Lower leg skin (tissue), 4 donors: ENCODE data around the gene HRCT1. TPM values are rescaled to one million over a fixed set of nuclear protein-coding genes. Genes with fewer than 3 reads are reported as not detected.

ENCODE experiments used
- DNase-seq, 2 donors: peaks; one replicate each; pipeline ENCODE4 v3.0.0-alpha.2; 2019; ENCODE audit warnings: low spot score in 2 of 2
- H3K4me3 ChIP-seq: fragments of 200-600 bp; sonication (generic); 2 replicates; pipeline ENCODE4 v1.5.1; 2017; ENCODE audit warnings: mild to moderate bottlenecking, low read depth; ENCODE audit not compliant: poor library complexity, severe bottlenecking
- POLR2A ChIP-seq, 2 donors: fragments of 450-650 bp; IDR thresholded peaks; one replicate each; pipeline ENCODE4 v1.6.1; 2016 to 2017; ENCODE audit warnings: antibody characterized with exemption in 2 of 2, mild to moderate bottlenecking in 1 of 2, moderate library complexity in 1 of 2
- WGBS, 2 donors: methylation state at CpG; one replicate each; pipeline ENCODE4 v1.1.5; 2018; 5-methylcytosine and 5-hydroxymethylcytosine counted together
- intact Hi-C: fragments of 100-400 bp; cut with DNase I; formaldehyde crosslinking; loops from one replicate; pipeline ENCODE4 v1.15.0; 2023; ENCODE audit warnings: low total_unique reads
- total RNA-seq, 4 donors: library from RNA; depleted of rRNA; stranded (reverse); fragments of >200 nt; gene quantifications; one replicate each; pipeline ENCODE4 v1.1.0, GENCODE V29; 2016
- TF ChIP-seq, protein P1 (sequence below), 3 donors: fragments of 450-650 bp; IDR thresholded peaks; one replicate each; pipeline ENCODE4 v1.5.1; 2016; ENCODE audit warnings: antibody characterized with exemption in 3 of 3, mild to moderate bottlenecking in 3 of 3, moderate library complexity in 2 of 3

The HRCT1 gene
- total RNA-seq, 4 donors from 2014 or later = 1.1 to 5.7 (median 3.9) TPM

DNA sequence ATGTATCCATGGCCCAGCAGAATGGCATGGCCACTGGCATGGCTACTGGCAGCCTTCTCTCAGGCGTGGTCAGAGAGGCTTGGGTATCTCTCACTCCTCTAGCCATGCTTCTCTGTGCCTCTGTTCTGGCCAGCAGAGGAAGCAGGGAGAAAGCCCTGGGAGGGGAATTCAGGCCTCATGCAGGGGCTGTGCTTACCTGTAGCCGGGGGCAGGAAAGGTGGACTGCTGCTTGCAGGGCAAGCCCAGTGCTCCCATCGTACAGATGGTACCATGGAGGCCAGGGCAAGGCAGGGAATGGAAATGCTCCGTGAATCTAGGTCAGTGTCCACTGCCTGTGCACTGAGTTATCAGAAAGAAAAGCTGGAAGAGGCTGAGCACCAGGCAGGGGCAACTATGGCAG lies 38.5 kb upstream of the HRCT1 start:
- no peak for DNase-seq
- 78 to 96% methylated on average over 4 of the region's 4 CpGs for WGBS, 2 donors
- intact Hi-C loops = no loop called here
- H3K4me3 ChIP-seq = no peak overlapping the region
- TF ChIP-seq POLR2A (IDR thresholded peaks at IDR 0.05) = no peak
- TF ChIP-seq, protein P1, sequence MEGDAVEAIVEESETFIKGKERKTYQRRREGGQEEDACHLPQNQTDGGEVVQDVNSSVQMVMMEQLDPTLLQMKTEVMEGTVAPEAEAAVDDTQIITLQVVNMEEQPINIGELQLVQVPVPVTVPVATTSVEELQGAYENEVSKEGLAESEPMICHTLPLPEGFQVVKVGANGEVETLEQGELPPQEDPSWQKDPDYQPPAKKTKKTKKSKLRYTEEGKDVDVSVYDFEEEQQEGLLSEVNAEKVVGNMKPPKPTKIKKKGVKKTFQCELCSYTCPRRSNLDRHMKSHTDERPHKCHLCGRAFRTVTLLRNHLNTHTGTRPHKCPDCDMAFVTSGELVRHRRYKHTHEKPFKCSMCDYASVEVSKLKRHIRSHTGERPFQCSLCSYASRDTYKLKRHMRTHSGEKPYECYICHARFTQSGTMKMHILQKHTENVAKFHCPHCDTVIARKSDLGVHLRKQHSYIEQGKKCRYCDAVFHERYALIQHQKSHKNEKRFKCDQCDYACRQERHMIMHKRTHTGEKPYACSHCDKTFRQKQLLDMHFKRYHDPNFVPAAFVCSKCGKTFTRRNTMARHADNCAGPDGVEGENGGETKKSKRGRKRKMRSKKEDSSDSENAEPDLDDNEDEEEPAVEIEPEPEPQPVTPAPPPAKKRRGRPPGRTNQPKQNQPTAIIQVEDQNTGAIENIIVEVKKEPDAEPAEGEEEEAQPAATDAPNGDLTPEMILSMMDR (IDR thresholded peaks at IDR 0.05) = no peak

DNA sequence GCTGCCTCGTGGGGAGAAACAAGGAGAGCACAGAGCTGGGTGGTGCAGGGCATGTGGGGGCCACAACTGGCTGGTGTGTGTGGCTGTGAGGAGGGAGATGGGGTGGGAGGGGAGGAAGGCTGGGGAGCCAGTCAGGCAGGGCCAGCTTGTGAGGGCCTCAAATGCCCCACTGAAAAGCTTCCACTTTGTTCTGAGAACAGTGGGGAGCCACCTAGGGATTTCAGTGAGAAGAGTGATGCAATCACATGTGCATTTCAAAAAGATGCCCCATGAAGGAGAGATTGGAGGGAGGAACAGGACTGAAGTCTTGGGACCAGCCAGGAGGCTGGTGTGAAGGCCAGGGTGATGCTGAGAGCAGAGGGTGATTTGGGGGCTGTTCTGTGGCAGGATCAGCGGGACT lies 37.1 kb upstream of the HRCT1 start:
- 79 to 82% methylated on average over 2 of the region's 2 CpGs for WGBS, 2 donors
- intact Hi-C loops = no loop called here

DNA sequence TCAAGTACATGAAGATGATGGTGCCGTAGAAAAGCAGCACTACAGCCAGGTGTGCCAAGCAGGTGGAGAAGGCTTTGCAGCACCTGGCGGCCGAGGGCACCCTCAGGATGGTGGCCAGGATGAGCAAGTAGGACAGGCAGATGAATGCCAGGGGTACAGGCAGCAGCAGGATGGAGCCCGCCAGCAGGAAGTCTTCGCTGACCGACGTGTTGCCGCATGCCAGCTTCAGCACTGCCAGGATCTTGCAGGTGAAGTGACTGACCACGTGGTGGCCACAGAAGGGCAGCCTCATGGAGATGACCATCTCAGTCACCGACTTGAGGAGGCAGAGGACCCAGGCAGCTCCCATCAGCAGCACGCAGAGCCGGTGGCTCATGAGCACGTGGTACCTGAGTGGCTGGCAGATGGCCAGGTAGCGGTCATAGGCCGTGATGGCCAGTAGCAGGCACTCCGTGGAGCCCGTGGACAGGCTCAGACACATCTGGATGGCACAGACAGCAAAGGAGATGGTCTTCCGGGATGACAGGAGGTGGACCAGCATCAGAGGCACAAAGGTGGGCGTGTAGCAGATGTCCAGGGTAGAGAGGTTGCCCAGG lies 36.3 kb upstream of the HRCT1 start:
- H3K4me3 ChIP-seq = no peak overlapping the region
- no peak for TF ChIP-seq POLR2A (IDR thresholded peaks at IDR 0.05)
- TF ChIP-seq, protein P1 (IDR thresholded peaks at IDR 0.05) = no peak
- WGBS, 2 donors = 78 to 84% methylated on average over 16 to 17 of the region's 19 CpGs
- intact Hi-C loops = loop anchor here (10.0 kb wide), 1 partner anchor 725 kb away; no protein-coding TSS in a partner anchor
- DNase-seq = peak in 1 of 2 donors; percentile 10

More for the DNA sequence above, 37.1 kb upstream of the HRCT1 start:
- H3K4me3 ChIP-seq = no peak overlapping the region
- TF ChIP-seq, protein P1 (IDR thresholded peaks at IDR 0.05) = no peak
- no peak for TF ChIP-seq POLR2A (IDR thresholded peaks at IDR 0.05)
- peak in 1 of 2 donors; percentile 7 for DNase-seq

DNA sequence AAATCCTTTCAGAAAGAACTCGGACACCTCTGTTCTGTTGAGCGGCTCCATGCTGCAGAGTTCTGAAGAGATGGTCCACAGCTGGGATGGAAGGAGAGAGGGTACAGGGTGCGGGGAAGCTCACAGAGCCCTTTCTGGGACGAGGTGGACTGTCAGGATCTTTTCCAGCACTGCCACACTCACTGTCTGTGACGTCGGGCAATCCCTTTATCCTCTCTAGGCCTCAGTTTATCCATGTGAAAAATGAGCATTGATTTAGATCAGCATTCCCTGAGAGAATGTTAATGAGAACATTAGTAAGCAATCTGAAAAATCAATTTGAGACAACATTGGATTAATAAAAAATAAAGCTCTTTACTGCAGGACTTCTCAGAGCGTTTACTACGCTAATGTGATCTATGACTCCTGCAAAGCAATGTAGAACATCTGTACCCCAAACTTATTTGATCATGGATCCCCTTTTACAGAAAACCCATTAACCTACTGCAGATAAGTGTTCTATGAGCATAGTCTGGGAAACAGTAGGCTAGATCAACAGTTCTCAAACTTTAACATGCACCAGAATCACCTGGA lies 35.6 kb upstream of the HRCT1 start, which contains the start of gene OR13J1:
Gene OR13J1, minus strand, starts transcription at position 51 of the 573 bp plus-strand sequence. Its CDS starts 0 bp downstream, at position 51.
- intact Hi-C loops = loop anchor here (10.0 kb wide), 1 partner anchor 726 kb away; no protein-coding TSS in a partner anchor
- WGBS, 2 donors = 90 to 92% methylated on average over 8 of the region's 8 CpGs
- no peak within 1 kb of the TSS for H3K4me3 ChIP-seq
- peak in 1 of 2 donors; percentile 4 for DNase-seq
- no peak for TF ChIP-seq POLR2A (IDR thresholded peaks at IDR 0.05)
- TF ChIP-seq, protein P1 (IDR thresholded peaks at IDR 0.05) = no peak

DNA sequence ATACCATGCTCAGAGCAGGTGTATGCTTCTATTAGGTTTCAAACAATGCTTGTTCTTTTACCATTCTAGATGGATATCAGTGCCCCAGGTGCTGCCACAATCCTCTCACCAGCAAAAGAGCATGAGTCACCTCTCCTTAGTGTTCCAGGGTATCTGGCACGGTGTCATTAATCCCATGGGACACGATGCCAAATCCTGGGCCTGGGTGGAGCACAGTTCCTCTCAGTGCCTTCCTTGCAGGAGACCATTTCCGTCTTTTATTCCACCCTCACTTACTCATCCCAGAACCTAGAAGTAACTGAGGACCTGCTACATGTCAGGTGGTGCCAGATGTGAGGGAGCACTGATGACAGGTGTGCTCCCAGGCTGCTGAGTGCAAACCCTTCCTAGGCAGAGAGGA lies 34.5 kb upstream of the HRCT1 start:
- H3K4me3 ChIP-seq = no peak overlapping the region
- intact Hi-C loops = loop anchor here (10.0 kb wide), 1 partner anchor 727 kb away; no protein-coding TSS in a partner anchor
- 45 to 50% methylated on average over 3 of the region's 3 CpGs for WGBS, 2 donors
- DNase-seq = peak in 1 of 2 donors; percentile 15
- TF ChIP-seq, protein P1 (IDR thresholded peaks at IDR 0.05) = no peak
- TF ChIP-seq POLR2A (IDR thresholded peaks at IDR 0.05) = no peak
